Measurements from ENCODE around the gene FILIP1L. TPM values are rescaled to one million over a fixed set of nuclear protein-coding genes. Genes with fewer than 3 reads are reported as not detected.

FILIP1L gene
- total RNA-seq, 2 experiments from 2014 or later, result not detected

DNA sequence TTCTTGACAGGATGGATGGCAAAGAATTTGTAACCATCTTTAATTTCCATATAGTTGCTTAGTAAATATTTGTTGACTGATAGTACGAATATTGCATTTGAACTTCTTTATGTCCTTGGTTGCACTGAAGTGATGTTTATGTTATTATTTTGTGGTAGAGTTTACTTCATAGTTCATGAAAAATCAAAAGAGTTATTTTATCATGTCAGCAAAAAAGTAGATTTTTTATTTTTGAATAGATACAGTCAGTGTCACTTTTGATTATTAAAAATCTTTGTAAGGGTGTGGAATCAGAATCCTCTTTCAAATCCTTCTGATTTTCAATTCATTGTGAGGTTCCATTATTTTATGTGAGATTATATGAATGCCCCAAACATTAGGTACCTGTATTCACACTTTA, 35.0 kb downstream of the FILIP1L start:
- Histone ChIP-seq H3K9me2 (ENCODE audit: insufficient read depth, low read length) (no peaks in the 10 kb centered on the region), H3K9me3 (ENCODE audit: low read length) (no peaks in the 10 kb centered on the region), H3K4me3 (ENCODE audit: low read depth, low read length, poor library complexity, severe bottlenecking) (no peak overlapping the region), H3K4me2 (ENCODE audit: low read length) (no peak overlapping the region), H2AFZ (ENCODE audit: low read length) (no peak overlapping the region), H3K27ac (ENCODE audit: low read depth, low read length, poor library complexity, severe bottlenecking) (no peak overlapping the region), H3K79me2 (ENCODE audit: insufficient read depth, low read depth, low read length) (no peaks in the 10 kb centered on the region), H3K4me1 (ENCODE audit: insufficient read depth, low read length, poor library complexity, severe bottlenecking) (no peaks in the 10 kb centered on the region), H4K20me1 (ENCODE audit: insufficient read depth, low read length) (no peaks in the 10 kb centered on the region), H3K36me3 (ENCODE audit: insufficient read depth, low read length) (no peaks in the 10 kb centered on the region)
- ChIA-PET POLR2A (interaction anchor here (1.5 kb wide), 1 partner anchor 25 kb away, joined by 6 read pairs; no protein-coding TSS in a partner anchor), CTCF (ENCODE audit: unreplicated experiment) (no interaction called here)
- BruUV-seq (replicated peaks), result no TSS peak
- intact Hi-C loops (cut with micrococcal nuclease; ENCODE audit: unreplicated experiment), result no loop called here
- no peak for DNase-seq (ENCODE audit: low spot score)
- TF ChIP-seq EZH2phosphoT487 (IDR thresholded peaks at IDR 0.05; ENCODE audit: borderline replicate concordance, low read depth, low read length) (no peak), CTCF (conservative IDR thresholded peaks at IDR 0.05; ENCODE audit: low read length) (no peak)

DNA sequence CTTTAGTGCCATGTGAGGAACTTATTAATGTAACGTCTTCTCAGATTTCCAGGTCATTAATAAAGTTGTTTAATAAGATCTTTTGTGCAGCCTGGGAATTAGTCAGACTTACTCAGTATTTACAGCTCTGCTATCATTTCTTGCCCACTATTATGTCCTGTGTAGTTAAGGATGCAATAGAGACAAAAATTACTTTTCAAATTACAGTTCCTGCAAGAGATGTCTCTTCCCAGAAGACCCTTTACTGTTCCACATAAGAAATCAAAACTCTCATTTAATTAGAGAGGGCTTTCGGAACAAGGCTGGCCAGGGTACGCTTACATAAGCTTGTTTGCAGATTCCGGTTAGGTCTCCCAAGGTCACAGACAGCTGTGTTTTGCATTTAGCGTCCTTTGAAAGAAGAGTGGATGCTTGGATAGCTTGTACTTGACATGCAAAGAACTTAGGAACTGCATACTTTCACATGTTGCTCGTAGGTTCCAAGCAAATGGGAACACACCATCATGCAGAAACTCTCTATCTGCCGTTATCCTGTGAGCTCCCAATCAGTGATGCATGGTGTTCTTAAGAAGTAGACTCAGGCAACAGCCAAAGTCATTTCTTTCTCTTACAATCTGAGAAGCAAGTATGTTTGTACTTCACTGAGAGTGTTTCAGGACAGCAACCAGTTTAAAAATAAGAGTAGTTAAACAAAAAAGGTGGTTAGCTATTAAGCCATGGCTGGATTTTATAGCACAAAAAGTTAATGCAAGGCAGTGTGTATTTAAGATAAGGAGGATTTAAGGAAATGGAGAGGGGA, 37.4 kb downstream of the FILIP1L start:
- ChIA-PET POLR2A (interaction anchor here (1.0 kb wide), 1 partner anchor 52 kb away, joined by 3 read pairs; no protein-coding TSS in a partner anchor), CTCF (ENCODE audit: unreplicated experiment) (no interaction called here)
- H3K4me1 ChIP-seq (ENCODE audit: insufficient read depth, low read length, poor library complexity, severe bottlenecking), result peaks cover 9% of the 10 kb centered on the region
- no peak for DNase-seq (ENCODE audit: low spot score)
- no peaks in the 10 kb centered on the region for H3K79me2 ChIP-seq (ENCODE audit: insufficient read depth, low read depth, low read length)
- no peak overlapping the region for H3K4me3 ChIP-seq (ENCODE audit: low read depth, low read length, poor library complexity, severe bottlenecking)
- no peak overlapping the region for H3K27ac ChIP-seq (ENCODE audit: low read depth, low read length, poor library complexity, severe bottlenecking)
- no peaks in the 10 kb centered on the region for H3K36me3 ChIP-seq (ENCODE audit: insufficient read depth, low read length)
- no peaks in the 10 kb centered on the region for H3K9me2 ChIP-seq (ENCODE audit: insufficient read depth, low read length)
- intact Hi-C loops (cut with micrococcal nuclease; ENCODE audit: unreplicated experiment), result no loop called here
- H4K20me1 ChIP-seq (ENCODE audit: insufficient read depth, low read length), result no peaks in the 10 kb centered on the region
- TF ChIP-seq CTCF (conservative IDR thresholded peaks at IDR 0.05; ENCODE audit: low read length), result no peak
- TF ChIP-seq EZH2phosphoT487 (IDR thresholded peaks at IDR 0.05; ENCODE audit: borderline replicate concordance, low read depth, low read length), result no peak
- no peaks in the 10 kb centered on the region for H3K9me3 ChIP-seq (ENCODE audit: low read length)
- no peak overlapping the region for H2AFZ ChIP-seq (ENCODE audit: low read length)
- H3K4me2 ChIP-seq (ENCODE audit: low read length), result no peak overlapping the region
- BruUV-seq (replicated peaks), result no TSS peak
